ENCODE measurements around the gene SS18L1.
"Not testable (repeated sequence)": the region's sequence is repeated elsewhere in the genome, so short reads cannot be mapped to it uniquely, and the experiment has no call there.

The SS18L1 gene

GRCh38 chr20:62143081-62143956 is at the start of gene SS18L1, which contains the start of gene PSMA7:
Gene SS18L1, plus strand, starts transcription at chr20:62143769. Its CDS starts 52 bp downstream, at chr20:62143821.
Gene PSMA7, minus strand, starts transcription at chr20:62143394. Its CDS starts 91 bp downstream, at chr20:62143303.
- DNase-seq: peak; percentile 84

- DNase-seq: no peak
Measured at GRCh38 chr20:62096421-62097380, 46.9 kb upstream of the SS18L1 start.

GRCh38 chr20:62097881-62098407 is 45.6 kb upstream of the SS18L1 start:
- no peak for DNase-seq

GRCh38 chr20:62101078-62101477 is 42.5 kb upstream of the SS18L1 start:
- no peak for DNase-seq

GRCh38 chr20:62103508-62104233 is 39.9 kb upstream of the SS18L1 start:
- no peak for DNase-seq

GRCh38 chr20:62104234-62104789 is 39.3 kb upstream of the SS18L1 start:
- DNase-seq: no peak

- DNase-seq: no peak
Measured at GRCh38 chr20:62104791-62105345, 38.7 kb upstream of the SS18L1 start.

GRCh38 chr20:62105592-62105991 is 38.0 kb upstream of the SS18L1 start:
- DNase-seq: no peak

GRCh38 chr20:62111148-62111547 is 32.4 kb upstream of the SS18L1 start:
- DNase-seq: no peak

GRCh38 chr20:62112368-62112767 is 31.2 kb upstream of the SS18L1 start:
- DNase-seq: no peak

- no peak for DNase-seq
Measured at GRCh38 chr20:62114894-62115293, 28.7 kb upstream of the SS18L1 start.

GRCh38 chr20:62115800-62116407 is 27.7 kb upstream of the SS18L1 start:
- not testable (repeated sequence) for DNase-seq

- DNase-seq: no peak
Measured at GRCh38 chr20:62116558-62117361, 26.8 kb upstream of the SS18L1 start.

GRCh38 chr20:62117362-62117646 is 26.3 kb upstream of the SS18L1 start:
- DNase-seq: no peak

GRCh38 chr20:62117658-62118057 is 25.9 kb upstream of the SS18L1 start:
- peak; percentile 86 for DNase-seq

- no peak for DNase-seq
Measured at GRCh38 chr20:62118113-62119043, 25.2 kb upstream of the SS18L1 start.

- no peak for DNase-seq
Measured at GRCh38 chr20:62119115-62119514, 24.5 kb upstream of the SS18L1 start.

- no peak for DNase-seq
Measured at GRCh38 chr20:62119591-62120364, 23.8 kb upstream of the SS18L1 start.

- no peak for DNase-seq
Measured at GRCh38 chr20:62120365-62120762, 23.2 kb upstream of the SS18L1 start.

Data from CD4-positive, alpha-beta T cell treated with Interleukin-15 for 1 hour (primary cell).